Measurements from ENCODE around the gene EFCAB11. TPM values are rescaled to one million over a fixed set of nuclear protein-coding genes. Genes with fewer than 3 reads are reported as not detected.

Gene EFCAB11
- total RNA-seq, 4 donors from 2014 or later = 4.1 to 21.0 (median 5.6) TPM; not detected in 1

DNA sequence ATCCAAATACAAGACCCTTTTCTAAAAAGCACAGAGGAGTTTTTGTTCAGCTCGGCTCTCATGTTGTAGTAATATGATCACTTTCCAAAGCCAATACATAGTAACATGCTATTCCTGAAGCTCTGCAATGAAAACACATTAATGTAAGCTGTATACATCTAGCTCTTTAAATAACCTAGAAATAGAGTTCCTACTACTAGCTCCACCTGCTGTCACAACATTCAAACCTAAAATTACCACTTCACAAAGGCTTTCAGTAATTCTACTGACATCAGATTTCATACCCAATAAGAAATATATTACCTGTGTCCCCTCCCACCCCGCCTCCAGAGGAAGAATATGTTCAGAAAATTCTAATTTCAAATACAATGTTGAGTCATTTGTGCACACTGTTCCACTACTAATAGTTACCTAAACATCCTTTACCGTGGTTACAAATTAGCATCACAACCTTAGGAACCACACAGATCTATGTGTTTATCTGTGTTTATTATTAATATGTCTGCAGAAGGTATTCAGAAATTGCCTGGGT, 17.8 kb downstream of the EFCAB11 start:
- intact Hi-C loops (cut with DNase I; ENCODE audit: low total_unique reads) = no loop called here
- H3K9me3 ChIP-seq = no peaks in the 10 kb centered on the region
- no peak for DNase-seq
- no peak for TF ChIP-seq POLR2A (IDR thresholded peaks at IDR 0.05)
- no peak overlapping the region for H3K27ac ChIP-seq
- H3K36me3 ChIP-seq = no peaks in the 10 kb centered on the region
- no peak overlapping the region for H3K4me3 ChIP-seq
- H3K4me1 ChIP-seq = no peaks in the 10 kb centered on the region
- no peaks in the 10 kb centered on the region for H3K27me3 ChIP-seq

DNA sequence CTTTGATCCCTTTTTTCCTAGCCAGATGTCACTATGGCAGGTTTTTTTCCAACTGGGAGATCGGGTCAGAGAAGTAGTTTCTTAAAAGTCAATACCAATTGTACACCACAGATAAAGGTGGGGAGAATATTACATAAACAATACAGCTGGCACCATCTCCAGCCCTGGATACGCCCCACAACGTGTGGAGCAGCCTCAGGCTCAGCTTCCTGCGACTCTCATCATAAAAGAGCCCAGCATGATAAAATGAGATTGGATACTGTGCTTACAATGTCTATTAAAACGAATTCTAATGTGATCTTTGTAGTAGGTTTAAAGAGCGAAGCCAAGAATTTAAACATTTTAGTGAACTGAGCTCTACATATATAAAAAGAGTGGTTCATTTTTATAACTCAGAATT, 21.5 kb downstream of the EFCAB11 start:
- TF ChIP-seq, protein P1, sequence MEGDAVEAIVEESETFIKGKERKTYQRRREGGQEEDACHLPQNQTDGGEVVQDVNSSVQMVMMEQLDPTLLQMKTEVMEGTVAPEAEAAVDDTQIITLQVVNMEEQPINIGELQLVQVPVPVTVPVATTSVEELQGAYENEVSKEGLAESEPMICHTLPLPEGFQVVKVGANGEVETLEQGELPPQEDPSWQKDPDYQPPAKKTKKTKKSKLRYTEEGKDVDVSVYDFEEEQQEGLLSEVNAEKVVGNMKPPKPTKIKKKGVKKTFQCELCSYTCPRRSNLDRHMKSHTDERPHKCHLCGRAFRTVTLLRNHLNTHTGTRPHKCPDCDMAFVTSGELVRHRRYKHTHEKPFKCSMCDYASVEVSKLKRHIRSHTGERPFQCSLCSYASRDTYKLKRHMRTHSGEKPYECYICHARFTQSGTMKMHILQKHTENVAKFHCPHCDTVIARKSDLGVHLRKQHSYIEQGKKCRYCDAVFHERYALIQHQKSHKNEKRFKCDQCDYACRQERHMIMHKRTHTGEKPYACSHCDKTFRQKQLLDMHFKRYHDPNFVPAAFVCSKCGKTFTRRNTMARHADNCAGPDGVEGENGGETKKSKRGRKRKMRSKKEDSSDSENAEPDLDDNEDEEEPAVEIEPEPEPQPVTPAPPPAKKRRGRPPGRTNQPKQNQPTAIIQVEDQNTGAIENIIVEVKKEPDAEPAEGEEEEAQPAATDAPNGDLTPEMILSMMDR (IDR thresholded peaks at IDR 0.05) = no peak
- no peak for TF ChIP-seq POLR2A (IDR thresholded peaks at IDR 0.05)
- Histone ChIP-seq H3K9me3 (no peaks in the 10 kb centered on the region), H3K27me3 (no peaks in the 10 kb centered on the region), H3K4me3 (no peak overlapping the region), H3K27ac (no peak overlapping the region), H3K4me1 (no peaks in the 10 kb centered on the region), H3K36me3 (no peaks in the 10 kb centered on the region)
- DNase-seq = no peak
- intact Hi-C loops (cut with DNase I; ENCODE audit: low total_unique reads) = no loop called here

DNA sequence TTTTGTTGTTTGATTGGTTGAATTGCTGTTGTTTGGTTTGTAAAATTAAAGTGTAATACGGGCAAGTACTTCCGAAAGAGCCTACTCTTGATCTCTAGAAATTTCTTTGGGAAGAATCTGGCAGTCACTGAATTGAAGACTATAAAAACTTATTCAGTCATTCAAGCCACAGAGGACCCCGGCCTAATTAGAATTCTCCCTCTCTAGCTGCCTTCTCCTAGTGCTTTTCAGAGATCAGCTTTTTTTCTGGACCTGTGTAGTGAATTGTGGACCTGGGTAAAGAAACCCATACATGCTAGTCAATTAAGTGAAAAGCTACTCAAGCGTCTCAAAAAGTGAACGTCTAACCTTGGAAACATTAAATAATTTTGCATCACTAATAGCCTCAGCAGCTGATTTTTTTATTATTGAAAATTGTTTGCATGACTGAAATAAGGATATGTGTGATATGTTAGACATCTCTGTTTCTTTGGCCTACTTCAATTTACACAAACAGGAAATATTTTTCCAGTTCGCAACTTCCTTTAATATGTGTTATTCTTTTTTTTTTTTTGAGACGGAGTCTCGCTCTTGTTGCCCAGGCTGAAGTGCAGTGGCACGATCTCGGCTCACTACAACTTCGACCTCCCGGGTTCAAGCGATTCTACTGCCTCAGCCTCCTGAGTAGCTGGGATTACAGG, 27.2 kb downstream of the EFCAB11 start:
- TF ChIP-seq, protein P1 (IDR thresholded peaks at IDR 0.05) = no peak
- no peak for TF ChIP-seq POLR2A (IDR thresholded peaks at IDR 0.05)
- H3K36me3 ChIP-seq = no peaks in the 10 kb centered on the region
- H3K4me1 ChIP-seq = no peaks in the 10 kb centered on the region
- no peaks in the 10 kb centered on the region for H3K27me3 ChIP-seq
- intact Hi-C loops (cut with DNase I; ENCODE audit: low total_unique reads) = no loop called here
- no peaks in the 10 kb centered on the region for H3K9me3 ChIP-seq
- no peak overlapping the region for H3K4me3 ChIP-seq
- H3K27ac ChIP-seq = no peak overlapping the region
- no peak for DNase-seq

DNA sequence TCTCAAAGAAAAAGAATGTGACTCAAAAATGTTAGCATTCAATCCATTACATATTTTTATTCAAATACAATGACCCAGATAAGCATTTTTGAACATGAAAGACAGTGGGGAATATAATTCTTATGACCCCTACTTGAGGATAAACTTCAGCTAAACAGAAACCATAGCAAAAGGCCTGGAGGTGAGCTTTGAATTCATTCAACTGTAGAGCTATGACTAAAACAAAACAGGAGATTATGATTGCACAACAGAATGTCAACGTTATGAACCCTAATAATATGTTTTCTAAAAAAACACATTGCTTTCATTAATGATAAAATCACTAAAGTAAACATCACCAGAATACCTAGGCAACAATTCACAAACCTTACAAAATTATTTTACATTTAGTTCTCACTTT, 27.8 kb downstream of the EFCAB11 start:
- no peak for DNase-seq
- TF ChIP-seq, protein P1 (IDR thresholded peaks at IDR 0.05) = no peak
- TF ChIP-seq POLR2A (IDR thresholded peaks at IDR 0.05) = no peak

DNA sequence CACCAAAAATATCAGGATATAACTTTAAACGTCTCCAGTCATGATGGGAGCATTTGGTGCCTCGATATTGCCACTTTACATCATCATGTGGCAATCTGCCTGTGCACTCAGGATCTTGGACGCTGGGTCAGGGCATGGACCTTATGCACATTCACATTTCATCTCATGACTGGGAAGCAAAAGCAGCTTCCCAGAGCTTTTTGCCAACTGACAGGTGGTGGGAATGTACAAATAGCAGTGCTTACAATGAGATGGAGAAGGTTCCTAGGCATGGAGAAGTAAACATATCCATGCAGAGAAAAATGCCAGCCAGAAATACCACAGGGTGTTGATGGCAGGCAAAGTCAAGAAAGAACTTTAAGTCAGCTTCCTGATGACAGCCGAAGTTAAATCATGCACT, 30.3 kb downstream of the EFCAB11 start:
- H3K27me3 ChIP-seq = no peaks in the 10 kb centered on the region
- DNase-seq = no peak
- TF ChIP-seq, protein P1 (IDR thresholded peaks at IDR 0.05) = no peak
- TF ChIP-seq POLR2A (IDR thresholded peaks at IDR 0.05) = no peak
- H3K4me3 ChIP-seq = no peak overlapping the region
- no peaks in the 10 kb centered on the region for H3K4me1 ChIP-seq
- H3K36me3 ChIP-seq = no peaks in the 10 kb centered on the region
- no peaks in the 10 kb centered on the region for H3K9me3 ChIP-seq
- H3K27ac ChIP-seq = no peak overlapping the region
- intact Hi-C loops (cut with DNase I; ENCODE audit: low total_unique reads) = no loop called here

More for the DNA sequence above, 27.8 kb downstream of the EFCAB11 start:
- H3K27me3 ChIP-seq = no peaks in the 10 kb centered on the region
- no peaks in the 10 kb centered on the region for H3K4me1 ChIP-seq
- no peaks in the 10 kb centered on the region for H3K9me3 ChIP-seq
- no peaks in the 10 kb centered on the region for H3K36me3 ChIP-seq
- H3K27ac ChIP-seq = no peak overlapping the region
- intact Hi-C loops (cut with DNase I; ENCODE audit: low total_unique reads) = no loop called here
- H3K4me3 ChIP-seq = no peak overlapping the region
